Prostate gland (tissue), 2 donors: ENCODE data around the gene JPH3.

Source experiments
- POLR2A ChIP-seq: fragments of 450-650 bp; IDR thresholded peaks from one replicate; pipeline ENCODE4 v1.6.1; 2016; ENCODE audit warnings: antibody characterized with exemption, mild to moderate bottlenecking
- POLR2AphosphoS5 ChIP-seq: sonication (generic); formaldehyde crosslinking; IDR thresholded peaks from one replicate; pipeline ENCODE4 v1.6.1; 2017; ENCODE audit warnings: antibody characterized with exemption
- TF ChIP-seq, protein P1 (sequence below), 4 experiments: fragments of 200-600 bp in 2 of 4; fragments of 450-650 bp in 2 of 4; sonication (generic) in 2 of 4; IDR thresholded peaks; 1 replicate in 3 of 4; 2 replicates in 1 of 4; pipeline ENCODE4 v1.5.1; 2016 to 2019; ENCODE audit warnings: antibody characterized with exemption in 4 of 4, mild to moderate bottlenecking in 2 of 4, moderate library complexity in 2 of 4

DNA sequence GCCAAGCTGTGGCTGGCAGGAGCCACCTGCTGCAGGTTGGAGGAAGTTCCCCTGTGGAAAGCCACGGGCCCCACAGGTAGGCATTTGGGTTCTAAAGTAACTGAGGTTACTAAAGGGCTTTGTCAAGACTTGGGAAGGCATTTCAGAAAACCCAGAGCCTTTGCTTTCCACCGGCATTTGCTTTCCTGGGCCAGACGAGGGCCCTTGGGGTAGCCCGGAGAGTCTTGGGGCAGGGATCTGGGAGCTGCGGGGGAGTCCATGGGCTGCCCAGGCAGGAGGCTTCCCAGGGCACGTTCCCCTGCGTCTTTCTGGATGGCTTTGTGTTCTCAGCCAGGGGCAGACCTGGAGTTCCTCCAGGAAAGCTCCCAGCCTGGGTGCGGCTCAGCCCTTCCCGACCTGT lies 43.5 kb downstream of the JPH3 start:
- TF ChIP-seq, protein P1, sequence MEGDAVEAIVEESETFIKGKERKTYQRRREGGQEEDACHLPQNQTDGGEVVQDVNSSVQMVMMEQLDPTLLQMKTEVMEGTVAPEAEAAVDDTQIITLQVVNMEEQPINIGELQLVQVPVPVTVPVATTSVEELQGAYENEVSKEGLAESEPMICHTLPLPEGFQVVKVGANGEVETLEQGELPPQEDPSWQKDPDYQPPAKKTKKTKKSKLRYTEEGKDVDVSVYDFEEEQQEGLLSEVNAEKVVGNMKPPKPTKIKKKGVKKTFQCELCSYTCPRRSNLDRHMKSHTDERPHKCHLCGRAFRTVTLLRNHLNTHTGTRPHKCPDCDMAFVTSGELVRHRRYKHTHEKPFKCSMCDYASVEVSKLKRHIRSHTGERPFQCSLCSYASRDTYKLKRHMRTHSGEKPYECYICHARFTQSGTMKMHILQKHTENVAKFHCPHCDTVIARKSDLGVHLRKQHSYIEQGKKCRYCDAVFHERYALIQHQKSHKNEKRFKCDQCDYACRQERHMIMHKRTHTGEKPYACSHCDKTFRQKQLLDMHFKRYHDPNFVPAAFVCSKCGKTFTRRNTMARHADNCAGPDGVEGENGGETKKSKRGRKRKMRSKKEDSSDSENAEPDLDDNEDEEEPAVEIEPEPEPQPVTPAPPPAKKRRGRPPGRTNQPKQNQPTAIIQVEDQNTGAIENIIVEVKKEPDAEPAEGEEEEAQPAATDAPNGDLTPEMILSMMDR (IDR thresholded peaks at IDR 0.05) = no peak
- TF ChIP-seq POLR2A (no peak), POLR2AphosphoS5 (no peak)
